Measurements from ENCODE around the gene ASCL2. TPM values are rescaled to one million over a fixed set of nuclear protein-coding genes. Genes with fewer than 3 reads are reported as not detected.

Gene ASCL2
- total RNA-seq, 1 experiment from 2014 or later = not detected

- Histone ChIP-seq H2AFZ (ENCODE audit: low read length) (no peak overlapping the region), H3K9me2 (replicated peaks; ENCODE audit: insufficient read depth, low read length) (no peaks in the 10 kb centered on the region), H3K79me2 (ENCODE audit: low read length) (no peaks in the 10 kb centered on the region), H4K20me1 (ENCODE audit: insufficient read depth, low read depth, low read length) (no peaks in the 10 kb centered on the region), H3K27ac (ENCODE audit: low read length) (no peak overlapping the region), H3K4me2 (ENCODE audit: low read depth, low read length, poor library complexity, severe bottlenecking) (no peak overlapping the region), H3K4me1 (ENCODE audit: low read length) (no peaks in the 10 kb centered on the region), H3K36me3 (ENCODE audit: insufficient read depth, low read length) (no peaks in the 10 kb centered on the region), H3K4me3 (ENCODE audit: low read length) (no peak overlapping the region), H3K9me3 (ENCODE audit: low read length) (no peaks in the 10 kb centered on the region), H3K9ac (ENCODE audit: low read length) (no peak overlapping the region), H3K27me3 (ENCODE audit: low read length) (no peaks in the 10 kb centered on the region)
- no peak for DNase-seq
These were observed 45.2 kb upstream of the ASCL2 start for GRCh38 chr11:2315395-2316168.

- Histone ChIP-seq H3K9me2 (replicated peaks; ENCODE audit: insufficient read depth, low read length) (no peaks in the 10 kb centered on the region), H3K27me3 (ENCODE audit: low read length) (no peaks in the 10 kb centered on the region), H3K4me2 (ENCODE audit: low read depth, low read length, poor library complexity, severe bottlenecking) (no peak overlapping the region), H3K9me3 (ENCODE audit: low read length) (no peaks in the 10 kb centered on the region), H3K9ac (ENCODE audit: low read length) (no peak overlapping the region), H3K4me1 (ENCODE audit: low read length) (no peaks in the 10 kb centered on the region), H3K79me2 (ENCODE audit: low read length) (no peaks in the 10 kb centered on the region), H3K36me3 (ENCODE audit: insufficient read depth, low read length) (no peaks in the 10 kb centered on the region), H3K27ac (ENCODE audit: low read length) (no peak overlapping the region), H2AFZ (ENCODE audit: low read length) (no peak overlapping the region), H3K4me3 (ENCODE audit: low read length) (no peak overlapping the region), H4K20me1 (ENCODE audit: insufficient read depth, low read depth, low read length) (no peaks in the 10 kb centered on the region)
- no peak for DNase-seq
These were observed 44.4 kb upstream of the ASCL2 start for GRCh38 chr11:2314525-2315394.

GRCh38 chr11:2314136-2314524 is 43.7 kb upstream of the ASCL2 start:
- H3K36me3 ChIP-seq (ENCODE audit: insufficient read depth, low read length) = no peaks in the 10 kb centered on the region
- H3K27me3 ChIP-seq (ENCODE audit: low read length) = no peaks in the 10 kb centered on the region
- no peak overlapping the region for H3K4me2 ChIP-seq (ENCODE audit: low read depth, low read length, poor library complexity, severe bottlenecking)
- H3K9me3 ChIP-seq (ENCODE audit: low read length) = no peaks in the 10 kb centered on the region
- no peak overlapping the region for H2AFZ ChIP-seq (ENCODE audit: low read length)
- H3K4me1 ChIP-seq (ENCODE audit: low read length) = no peaks in the 10 kb centered on the region
- H4K20me1 ChIP-seq (ENCODE audit: insufficient read depth, low read depth, low read length) = no peaks in the 10 kb centered on the region
- H3K79me2 ChIP-seq (ENCODE audit: low read length) = no peaks in the 10 kb centered on the region
- no peak overlapping the region for H3K4me3 ChIP-seq (ENCODE audit: low read length)
- no peaks in the 10 kb centered on the region for H3K9me2 ChIP-seq (replicated peaks; ENCODE audit: insufficient read depth, low read length)
- no peak overlapping the region for H3K9ac ChIP-seq (ENCODE audit: low read length)
- no peak for DNase-seq
- no peak overlapping the region for H3K27ac ChIP-seq (ENCODE audit: low read length)

- no peaks in the 10 kb centered on the region for H3K27me3 ChIP-seq (ENCODE audit: low read length)
- H4K20me1 ChIP-seq (ENCODE audit: insufficient read depth, low read depth, low read length) = no peaks in the 10 kb centered on the region
- no peaks in the 10 kb centered on the region for H3K4me1 ChIP-seq (ENCODE audit: low read length)
- H3K9me3 ChIP-seq (ENCODE audit: low read length) = no peaks in the 10 kb centered on the region
- H3K27ac ChIP-seq (ENCODE audit: low read length) = no peak overlapping the region
- no peak for DNase-seq
- H3K79me2 ChIP-seq (ENCODE audit: low read length) = no peaks in the 10 kb centered on the region
- no peak overlapping the region for H3K4me3 ChIP-seq (ENCODE audit: low read length)
- no peak overlapping the region for H3K9ac ChIP-seq (ENCODE audit: low read length)
- no peaks in the 10 kb centered on the region for H3K9me2 ChIP-seq (replicated peaks; ENCODE audit: insufficient read depth, low read length)
- no peaks in the 10 kb centered on the region for H3K36me3 ChIP-seq (ENCODE audit: insufficient read depth, low read length)
- no peak overlapping the region for H2AFZ ChIP-seq (ENCODE audit: low read length)
- H3K4me2 ChIP-seq (ENCODE audit: low read depth, low read length, poor library complexity, severe bottlenecking) = no peak overlapping the region
These were observed 42.9 kb upstream of the ASCL2 start for GRCh38 chr11:2313051-2313951.

GRCh38 chr11:2312232-2313042 is 42.0 kb upstream of the ASCL2 start:
- DNase-seq = no peak
- H3K9ac ChIP-seq (ENCODE audit: low read length) = no peak overlapping the region
- H3K79me2 ChIP-seq (ENCODE audit: low read length) = no peaks in the 10 kb centered on the region

GRCh38 chr11:2311353-2312133 is 41.2 kb upstream of the ASCL2 start:
- Histone ChIP-seq H4K20me1 (ENCODE audit: insufficient read depth, low read depth, low read length) (no peaks in the 10 kb centered on the region), H3K27ac (ENCODE audit: low read length) (no peak overlapping the region), H2AFZ (ENCODE audit: low read length) (no peak overlapping the region), H3K36me3 (ENCODE audit: insufficient read depth, low read length) (no peaks in the 10 kb centered on the region), H3K27me3 (ENCODE audit: low read length) (no peaks in the 10 kb centered on the region), H3K9me3 (ENCODE audit: low read length) (no peaks in the 10 kb centered on the region), H3K9me2 (replicated peaks; ENCODE audit: insufficient read depth, low read length) (no peaks in the 10 kb centered on the region), H3K4me2 (ENCODE audit: low read depth, low read length, poor library complexity, severe bottlenecking) (no peak overlapping the region), H3K4me3 (ENCODE audit: low read length) (no peak overlapping the region), H3K9ac (ENCODE audit: low read length) (no peak overlapping the region), H3K4me1 (ENCODE audit: low read length) (no peaks in the 10 kb centered on the region), H3K79me2 (ENCODE audit: low read length) (no peaks in the 10 kb centered on the region)
- no peak for DNase-seq

More at GRCh38 chr11:2312232-2313042, 42.0 kb upstream of the ASCL2 start:
- H3K4me2 ChIP-seq (ENCODE audit: low read depth, low read length, poor library complexity, severe bottlenecking) = no peak overlapping the region
- H4K20me1 ChIP-seq (ENCODE audit: insufficient read depth, low read depth, low read length) = no peaks in the 10 kb centered on the region
- H3K9me3 ChIP-seq (ENCODE audit: low read length) = no peaks in the 10 kb centered on the region
- no peak overlapping the region for H3K4me3 ChIP-seq (ENCODE audit: low read length)
- H3K27ac ChIP-seq (ENCODE audit: low read length) = no peak overlapping the region
- H2AFZ ChIP-seq (ENCODE audit: low read length) = no peak overlapping the region
- no peaks in the 10 kb centered on the region for H3K27me3 ChIP-seq (ENCODE audit: low read length)
- H3K9me2 ChIP-seq (replicated peaks; ENCODE audit: insufficient read depth, low read length) = no peaks in the 10 kb centered on the region
- H3K36me3 ChIP-seq (ENCODE audit: insufficient read depth, low read length) = no peaks in the 10 kb centered on the region
- H3K4me1 ChIP-seq (ENCODE audit: low read length) = no peaks in the 10 kb centered on the region

GRCh38 chr11:2310786-2311352 is 40.5 kb upstream of the ASCL2 start:
- no peak overlapping the region for H3K27ac ChIP-seq (ENCODE audit: low read length)
- H3K4me3 ChIP-seq (ENCODE audit: low read length) = no peak overlapping the region
- H3K9ac ChIP-seq (ENCODE audit: low read length) = no peak overlapping the region
- H3K9me2 ChIP-seq (replicated peaks; ENCODE audit: insufficient read depth, low read length) = no peaks in the 10 kb centered on the region
- H3K4me1 ChIP-seq (ENCODE audit: low read length) = no peaks in the 10 kb centered on the region
- no peaks in the 10 kb centered on the region for H3K9me3 ChIP-seq (ENCODE audit: low read length)
- no peaks in the 10 kb centered on the region for H3K79me2 ChIP-seq (ENCODE audit: low read length)
- H2AFZ ChIP-seq (ENCODE audit: low read length) = no peak overlapping the region
- no peaks in the 10 kb centered on the region for H3K36me3 ChIP-seq (ENCODE audit: insufficient read depth, low read length)
- H3K27me3 ChIP-seq (ENCODE audit: low read length) = no peaks in the 10 kb centered on the region
- no peaks in the 10 kb centered on the region for H4K20me1 ChIP-seq (ENCODE audit: insufficient read depth, low read depth, low read length)
- no peak for DNase-seq
- H3K4me2 ChIP-seq (ENCODE audit: low read depth, low read length, poor library complexity, severe bottlenecking) = no peak overlapping the region

Data from Karpas-422 (cell line).